GM19372 (cell line): ENCODE measurements around the gene MEI1.

Experiments used
- ATAC-seq: cut with Tn5 transposase; IDR thresholded peaks from one replicate; pipeline ENCODE4 v1.9.1; 2021; ENCODE audit warnings: mild to moderate bottlenecking, low read depth, moderate library complexity; ENCODE audit not compliant: unreplicated experiment

The MEI1 gene

GRCh38 chr22:41818011-41818410 is 118.7 kb downstream of the MEI1 start:
- ATAC-seq, result no peak

- ATAC-seq, result no peak
These were observed 119.3 kb downstream of the MEI1 start for GRCh38 chr22:41818596-41818995.

GRCh38 chr22:41819257-41819656 is 120.0 kb downstream of the MEI1 start:
- no peak for ATAC-seq

- ATAC-seq, result no peak
These were observed 121.1 kb downstream of the MEI1 start for GRCh38 chr22:41820447-41820846.

- ATAC-seq, result no peak
These were observed 122.4 kb downstream of the MEI1 start for GRCh38 chr22:41821471-41822316.

DNA sequence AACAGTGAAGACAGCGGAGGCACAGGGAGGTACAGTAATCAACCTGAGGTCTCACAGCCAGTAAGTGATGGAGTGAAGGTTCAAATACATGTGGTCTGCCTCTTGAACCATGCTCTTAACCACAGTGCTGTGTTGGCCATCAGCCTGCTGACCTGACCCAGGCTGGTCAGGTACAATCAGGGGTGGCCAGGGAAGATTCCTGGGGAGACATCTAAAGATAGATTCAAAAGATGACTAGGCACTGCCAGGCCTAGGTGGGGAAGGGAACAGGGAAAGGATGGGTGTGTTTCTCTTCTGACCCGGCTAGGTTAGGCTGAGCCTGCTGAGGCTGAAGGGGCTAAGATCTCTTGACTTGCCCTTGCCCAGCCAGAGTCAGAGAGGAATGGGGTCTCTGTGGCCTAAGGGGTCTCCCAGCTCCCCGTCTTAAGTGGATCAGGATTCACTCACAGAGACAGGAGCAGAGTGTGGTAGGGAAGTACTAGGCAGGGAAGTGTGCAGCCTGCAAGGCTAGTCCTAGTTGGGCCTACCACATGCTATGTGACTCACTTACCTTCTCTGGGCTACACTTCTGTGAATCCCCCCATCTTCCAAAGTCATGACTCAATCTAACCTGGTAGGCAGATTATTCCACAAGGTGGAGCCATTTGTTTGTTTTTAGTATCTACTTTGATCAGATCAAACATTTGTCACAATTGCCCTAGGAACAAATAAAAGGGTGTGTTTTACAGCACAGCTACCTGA is 123.2 kb downstream of the MEI1 start:
- ATAC-seq, result no peak

GRCh38 chr22:41823797-41824196 is 124.5 kb downstream of the MEI1 start:
- ATAC-seq, result no peak

DNA sequence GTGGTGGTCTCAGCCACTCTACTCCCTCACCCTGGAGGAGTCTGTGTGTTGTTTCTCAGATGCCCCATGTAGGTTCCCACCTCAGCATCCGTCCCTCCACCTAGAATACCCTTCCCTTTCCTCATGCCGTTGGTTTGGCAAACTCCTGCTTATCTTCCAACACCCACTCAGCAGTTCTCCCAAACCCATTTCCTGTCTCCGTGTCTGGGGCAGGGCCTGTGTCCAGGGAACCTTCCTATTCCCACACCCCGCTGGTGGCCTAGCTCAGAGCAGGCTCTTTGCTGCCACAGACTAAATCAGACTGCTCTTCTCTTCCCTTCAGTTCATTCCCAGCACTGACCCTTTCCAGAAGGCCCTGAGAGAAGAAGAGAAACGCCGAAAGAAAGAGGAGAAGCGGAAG is 126.1 kb downstream of the MEI1 start:
- no peak for ATAC-seq

GRCh38 chr22:41826021-41826420 is 126.7 kb downstream of the MEI1 start:
- ATAC-seq, result no peak

GRCh38 chr22:41826430-41827383 is 127.4 kb downstream of the MEI1 start:
- ATAC-seq, result no peak

GRCh38 chr22:41827671-41828070 is 128.4 kb downstream of the MEI1 start:
- no peak for ATAC-seq

DNA sequence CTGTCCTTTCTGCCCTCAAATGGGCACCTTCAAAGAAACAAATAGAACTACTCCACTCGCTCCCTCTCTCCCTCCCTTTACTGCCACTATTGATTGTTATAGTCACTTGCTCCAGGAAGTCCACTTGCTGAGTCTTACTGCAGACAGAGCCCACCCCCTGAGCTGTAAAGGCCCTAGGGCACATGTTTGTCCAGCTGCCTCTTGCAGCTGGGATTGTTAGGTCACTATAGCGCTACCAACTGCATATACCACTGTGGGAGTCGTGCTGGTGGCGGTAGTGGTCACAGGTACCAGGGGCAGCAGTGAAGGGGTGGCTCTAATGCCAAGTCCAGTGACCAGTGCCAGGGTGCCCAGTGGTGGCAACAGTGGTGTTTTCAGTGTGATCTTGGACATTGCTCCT is 129.2 kb downstream of the MEI1 start:
- no peak for ATAC-seq

DNA sequence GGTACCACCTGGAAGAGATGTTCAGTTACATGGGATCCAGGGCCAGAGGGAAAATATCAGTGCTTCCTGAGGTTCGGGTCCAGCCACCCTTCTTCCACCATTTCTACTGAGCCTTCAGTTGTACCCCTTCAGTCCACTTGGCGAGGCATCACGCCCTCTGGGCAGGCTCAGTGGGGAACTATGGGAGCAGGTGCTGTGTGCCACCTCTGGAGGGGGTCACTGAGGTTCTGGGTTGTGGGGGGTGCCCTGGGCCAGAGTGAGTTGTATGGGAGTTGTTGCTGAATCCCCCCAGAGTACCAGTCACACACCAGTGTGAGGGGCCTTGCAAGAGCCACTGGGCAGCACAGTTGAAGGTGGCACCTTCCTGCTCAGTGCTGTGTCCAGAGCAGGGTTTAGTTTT is 130.9 kb downstream of the MEI1 start:
- ATAC-seq, result no peak

- ATAC-seq, result no peak
These were observed 132.1 kb downstream of the MEI1 start for GRCh38 chr22:41831383-41831782.

DNA sequence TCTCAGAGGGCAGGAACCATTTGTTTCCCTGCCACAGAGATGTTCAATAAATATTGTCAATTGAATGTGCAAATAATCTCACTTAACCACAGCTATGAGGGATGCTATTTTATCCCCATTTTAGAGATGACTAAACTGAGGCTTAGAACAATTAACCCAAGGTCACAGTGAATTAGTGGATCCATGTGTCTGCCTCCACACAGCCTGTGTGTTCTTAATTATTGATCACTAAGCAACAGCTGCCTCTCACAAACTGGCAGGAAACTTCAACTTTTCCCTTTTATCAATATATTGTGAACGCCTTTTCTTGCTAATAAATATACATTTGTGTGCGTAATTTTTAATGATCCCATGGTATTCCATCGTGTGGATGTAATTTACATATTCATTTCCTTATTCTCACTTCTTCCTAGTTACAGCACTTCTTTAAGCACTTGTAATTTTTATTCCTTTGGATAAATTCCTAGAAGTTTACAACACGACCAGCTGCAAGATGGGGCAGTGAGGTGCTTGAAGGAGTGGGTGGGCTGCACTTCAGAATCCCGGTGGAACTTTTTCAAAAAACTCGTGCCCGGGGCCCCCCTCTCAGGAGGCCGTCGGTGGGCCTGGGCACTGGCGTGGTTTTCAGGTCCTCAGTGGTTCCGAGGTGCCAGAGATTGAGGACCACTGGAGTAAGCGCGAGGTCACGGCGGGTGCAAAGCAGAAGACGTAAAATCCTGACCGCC is 132.7 kb downstream of the MEI1 start:
- ATAC-seq, result no peak

DNA sequence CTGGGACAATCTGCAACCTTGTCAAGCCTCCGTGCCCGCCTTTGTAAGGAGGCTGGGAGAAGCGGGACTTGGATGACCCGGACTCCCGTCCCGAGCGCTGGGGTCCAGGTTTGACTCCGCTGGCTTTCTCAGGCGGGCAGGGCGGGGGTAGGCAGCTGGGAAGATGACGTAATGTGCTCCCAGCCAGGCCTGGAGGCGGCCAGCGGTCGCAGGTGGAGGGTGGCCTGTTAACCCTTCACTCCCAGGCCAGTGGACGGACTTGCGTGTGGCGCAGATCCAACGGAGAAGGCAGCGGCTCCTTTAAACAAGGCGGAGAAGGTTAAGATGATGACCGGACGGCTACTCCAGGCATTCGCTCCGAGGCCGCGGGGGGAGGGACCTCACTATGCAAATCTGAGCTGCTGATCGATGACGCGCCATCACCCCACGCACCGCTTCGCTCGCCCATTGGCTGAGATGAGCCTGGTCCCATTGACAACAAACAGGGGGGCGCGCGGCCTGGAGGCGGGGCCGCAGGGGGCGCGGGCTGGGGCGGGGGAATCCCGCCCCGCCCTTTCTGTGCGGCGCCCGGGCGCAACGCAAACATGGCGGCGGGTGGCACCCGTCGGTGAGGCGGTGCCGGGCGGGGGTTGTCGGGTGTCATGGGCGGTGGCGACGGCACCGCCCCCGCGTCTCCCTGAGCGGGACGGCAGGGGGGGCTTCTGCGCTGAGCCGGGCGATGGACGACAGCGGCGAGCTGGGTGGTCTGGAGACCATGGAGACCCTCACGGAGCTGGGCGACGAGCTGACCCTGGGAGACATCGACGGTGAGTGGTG is 133.5 kb downstream of the MEI1 start, which contains the start of gene SREBF2:
Gene SREBF2, plus strand, starts transcription at position 553 of the 816 bp plus-strand sequence. Its CDS starts 166 bp downstream, at position 719.
- ATAC-seq, result peak; percentile 82

DNA sequence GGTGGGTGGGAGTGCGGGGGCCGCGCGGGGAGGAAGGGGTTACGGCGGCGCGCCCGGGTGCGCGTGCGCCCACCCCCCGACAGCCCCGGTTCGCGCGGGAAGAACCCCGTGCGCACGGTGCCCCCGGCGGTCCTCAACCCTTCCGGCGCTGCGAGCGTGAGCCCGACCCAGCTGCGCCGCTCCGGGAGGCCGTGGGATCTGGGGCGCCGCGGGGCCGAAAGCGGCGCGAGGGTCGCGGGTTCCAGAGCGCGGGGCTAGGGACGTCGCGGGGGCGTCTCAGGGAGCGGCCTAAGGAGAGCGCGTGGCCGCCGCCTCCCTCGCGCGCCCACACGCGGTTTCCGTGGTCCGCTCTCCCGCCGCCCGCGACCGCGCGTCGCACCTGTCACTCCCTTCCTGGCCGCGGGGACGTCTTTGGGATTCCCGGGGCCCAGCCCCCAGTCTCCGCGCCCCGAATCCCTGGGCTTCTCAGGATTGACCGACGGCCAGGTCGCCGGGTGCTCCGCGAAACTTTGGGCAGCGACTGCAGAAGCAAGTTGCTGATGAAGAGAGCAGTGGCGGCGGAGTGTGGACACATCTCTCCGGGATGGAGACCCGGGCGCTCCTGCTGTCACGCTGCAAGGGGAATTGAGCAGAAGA is 134.2 kb downstream of the MEI1 start:
- ATAC-seq, result peak; percentile 22
